Prostate gland (tissue), 2 donors: ENCODE results near the gene CDHR2.

ENCODE experiments used
- CTCF ChIP-seq, 4 experiments: fragments of 200-600 bp in 2 of 4; fragments of 450-650 bp in 2 of 4; sonication (generic) in 2 of 4; IDR thresholded peaks; 1 replicate in 3 of 4; 2 replicates in 1 of 4; pipeline ENCODE4 v1.5.1; 2016 to 2019; ENCODE audit warnings: antibody characterized with exemption in 4 of 4, mild to moderate bottlenecking in 2 of 4, moderate library complexity in 2 of 4
- POLR2A ChIP-seq: fragments of 450-650 bp; IDR thresholded peaks from one replicate; pipeline ENCODE4 v1.6.1; 2016; ENCODE audit warnings: antibody characterized with exemption, mild to moderate bottlenecking
- POLR2AphosphoS5 ChIP-seq: sonication (generic); formaldehyde crosslinking; IDR thresholded peaks from one replicate; pipeline ENCODE4 v1.6.1; 2017; ENCODE audit warnings: antibody characterized with exemption

- no peak for TF ChIP-seq POLR2AphosphoS5
- TF ChIP-seq CTCF (IDR thresholded peaks at IDR 0.05), result no peak
- TF ChIP-seq POLR2A, result no peak
Measured at GRCh38 chr5:176624938-176625337, 75.8 kb downstream of the CDHR2 start.
